GM18873 (cell line): ENCODE data around the gene ASAH2.
"Not testable (repeated sequence)": the region's sequence is repeated elsewhere in the genome, so short reads cannot be mapped to it uniquely, and the experiment has no call there.

Experiments
- ATAC-seq: cut with Tn5 transposase; IDR thresholded peaks from one replicate; pipeline ENCODE4 v1.9.1; 2021; ENCODE audit warnings: mild to moderate bottlenecking, moderate library complexity, moderate number of reproducible peaks; ENCODE audit not compliant: unreplicated experiment, low FRiP score

The ASAH2 gene

GRCh38 chr10:50251394-50251793 is at the start of gene ASAH2:
Gene ASAH2, minus strand, starts transcription at chr10:50251516. Its CDS starts 2,906 bp downstream, at chr10:50248610.
- ATAC-seq = no peak

DNA sequence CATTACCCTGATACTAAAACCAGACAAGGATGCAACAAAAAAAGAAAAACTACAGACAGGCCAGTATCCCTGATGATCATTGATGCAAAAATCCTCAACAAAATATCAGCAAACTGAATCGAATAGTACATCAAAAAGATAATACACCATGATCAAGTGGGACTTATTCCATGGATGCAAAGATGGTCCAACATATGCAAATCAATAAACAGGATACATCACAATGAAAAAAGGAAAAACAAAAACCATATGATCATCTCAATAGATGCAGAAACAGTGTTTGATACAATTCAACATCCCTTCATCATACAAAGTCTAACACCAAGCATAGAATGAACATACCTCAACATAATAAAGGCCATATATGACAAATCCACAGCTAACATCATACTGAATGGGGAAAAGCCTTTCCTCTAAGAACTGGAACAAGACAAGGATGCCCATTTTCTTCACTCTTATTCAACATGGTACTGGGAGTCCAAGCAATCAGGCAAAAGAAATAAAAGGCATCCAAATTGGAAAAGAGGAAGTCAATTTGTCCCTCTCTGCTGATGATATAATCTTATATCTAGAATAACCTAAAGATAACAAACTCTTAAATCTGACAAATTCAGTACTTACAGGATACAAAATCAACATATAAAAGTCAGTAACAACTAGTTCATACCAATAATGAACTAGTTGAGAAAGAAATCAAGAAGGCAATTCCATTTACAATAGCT is 48.8 kb upstream of the ASAH2 start:
- ATAC-seq = no peak

- no peak for ATAC-seq
These were observed 44.1 kb upstream of the ASAH2 start for GRCh38 chr10:50295367-50295766.

DNA sequence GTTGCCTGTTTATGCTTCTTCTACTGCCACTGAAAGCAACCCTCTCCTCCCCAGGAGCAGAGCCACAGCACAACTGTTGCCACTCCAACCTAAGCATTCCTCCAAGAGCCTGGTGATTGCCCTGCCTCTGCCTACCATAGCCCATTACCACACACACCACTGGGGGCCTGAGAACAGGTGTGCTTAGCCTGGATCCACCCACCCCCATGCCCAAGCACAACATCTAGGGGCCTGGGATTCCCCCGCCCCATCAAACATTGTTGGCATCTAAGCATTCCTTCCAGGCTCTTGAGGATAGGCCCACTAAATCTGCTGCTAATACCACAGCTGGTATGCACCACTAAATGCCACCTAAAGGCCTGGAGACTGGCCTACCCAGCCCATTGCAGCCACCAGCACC is 43.3 kb upstream of the ASAH2 start:
- ATAC-seq = no peak

GRCh38 chr10:50293513-50294313 is 42.4 kb upstream of the ASAH2 start:
- ATAC-seq = no peak

GRCh38 chr10:50291261-50291850 is 40.0 kb upstream of the ASAH2 start:
- no peak for ATAC-seq

- no peak for ATAC-seq
These were observed 37.9 kb upstream of the ASAH2 start for GRCh38 chr10:50289196-50289595.

- ATAC-seq = no peak
These were observed 35.9 kb upstream of the ASAH2 start for GRCh38 chr10:50286996-50287803.

DNA sequence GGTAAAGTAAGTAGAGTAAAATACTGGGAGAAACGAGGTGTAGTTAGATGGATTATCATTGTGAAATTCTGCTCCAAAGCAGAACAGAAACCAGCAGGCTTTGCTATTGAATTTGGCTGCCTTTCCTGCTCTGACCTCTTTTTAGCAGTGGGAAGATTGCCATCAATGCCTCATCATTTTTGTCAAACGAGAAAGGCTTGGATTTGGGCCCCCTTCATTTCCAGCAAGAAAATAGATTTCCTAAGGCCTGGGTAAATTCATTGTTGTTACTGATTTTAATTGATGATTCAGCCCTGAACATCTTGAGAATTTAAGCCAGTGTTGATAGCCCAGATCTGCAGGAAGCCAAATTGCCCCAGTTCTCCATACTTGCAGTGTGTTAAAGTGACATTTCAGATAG is 35.2 kb upstream of the ASAH2 start:
- no peak for ATAC-seq

- ATAC-seq = no peak
These were observed 30.7 kb upstream of the ASAH2 start for GRCh38 chr10:50281967-50282522.

GRCh38 chr10:50281210-50281966 is 30.1 kb upstream of the ASAH2 start:
- no peak for ATAC-seq

GRCh38 chr10:50280049-50280841 is 28.9 kb upstream of the ASAH2 start:
- ATAC-seq = no peak

GRCh38 chr10:50279489-50279888 is 28.2 kb upstream of the ASAH2 start:
- no peak for ATAC-seq

DNA sequence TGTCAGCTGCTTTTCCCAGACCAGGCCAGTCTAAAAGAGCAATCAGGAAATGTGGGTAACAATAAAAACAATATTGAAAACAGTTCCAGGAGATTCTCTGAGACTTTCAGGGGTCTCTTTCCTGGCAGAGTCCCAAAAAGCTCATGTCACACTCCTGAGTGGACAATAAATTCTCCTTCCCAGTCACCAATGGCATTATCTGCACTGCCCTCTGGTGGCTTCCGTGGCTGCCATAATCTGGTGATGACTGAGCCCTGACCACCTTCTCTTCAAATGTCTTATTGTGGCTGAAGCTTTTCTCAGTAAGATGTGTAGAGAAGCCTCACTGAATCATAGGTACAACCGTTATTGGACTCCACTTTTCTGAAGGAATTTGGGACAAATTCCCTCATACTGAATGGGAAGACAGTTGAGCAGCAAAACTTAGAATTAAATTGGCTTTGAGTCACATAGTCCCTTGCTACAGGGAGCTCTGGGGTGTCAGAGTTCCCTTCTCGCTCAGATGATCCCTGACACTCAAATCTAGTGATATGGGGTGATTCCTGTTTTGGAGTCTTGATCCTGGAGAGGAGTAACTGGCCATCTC is 24.4 kb upstream of the ASAH2 start:
- no peak for ATAC-seq

DNA sequence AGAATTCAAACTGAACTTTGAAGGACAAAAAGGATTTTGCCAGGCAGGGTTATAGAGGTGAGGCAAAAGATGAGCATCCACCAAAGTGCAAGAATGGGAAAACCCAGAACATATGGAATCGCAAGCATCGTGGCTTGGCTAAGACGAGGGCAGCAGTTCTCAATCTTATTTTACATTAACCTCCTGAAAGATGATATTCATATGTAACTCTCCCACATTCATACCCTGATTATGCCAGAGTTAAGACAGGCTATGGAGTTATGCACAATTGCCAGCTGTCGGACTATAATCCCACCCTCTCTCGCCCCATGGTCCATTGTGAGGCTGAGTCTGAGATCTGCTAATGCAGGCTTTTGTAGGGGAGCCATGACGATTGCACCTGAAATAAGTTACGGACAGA is 21.2 kb upstream of the ASAH2 start:
- no peak for ATAC-seq

GRCh38 chr10:50271564-50272250 is 20.4 kb upstream of the ASAH2 start:
- ATAC-seq = no peak

GRCh38 chr10:50267877-50268276 is 16.6 kb upstream of the ASAH2 start:
- ATAC-seq = not testable (repeated sequence)

DNA sequence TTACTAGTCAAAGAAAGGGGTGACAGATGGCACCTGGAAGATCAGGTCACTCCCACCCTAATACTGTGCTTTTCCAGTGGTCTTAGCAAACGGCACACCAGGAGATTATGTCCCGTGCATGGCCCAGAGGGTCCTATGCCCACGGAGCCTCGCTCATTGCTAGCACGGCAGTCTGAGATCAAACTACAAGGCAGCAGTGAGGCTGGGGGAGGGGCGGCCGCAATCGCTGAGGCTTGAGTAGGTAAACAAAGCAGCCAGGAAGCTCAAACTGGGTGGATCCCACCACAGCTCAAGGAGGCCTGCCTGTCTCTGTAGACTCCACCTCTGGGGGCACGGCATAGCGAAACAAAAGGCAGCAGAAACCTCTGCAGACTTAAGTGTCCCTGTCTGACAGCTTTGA is 11.3 kb upstream of the ASAH2 start:
- ATAC-seq = not testable (repeated sequence)
